NCI-H146 (cell line): ENCODE measurements around the gene RTL3.
A peak's percentile ranks its signal among the peaks of the same experiment; 100 is the strongest.
"Not testable (repeated sequence)": the region's sequence is repeated elsewhere in the genome, so short reads cannot be mapped to it uniquely, and the experiment has no call there.

Experiments
- DNase-seq: peaks from one replicate; lab custom pipeline; 2025; lab: John Stamatoyannopoulos, UW

The RTL3 gene, protein sequence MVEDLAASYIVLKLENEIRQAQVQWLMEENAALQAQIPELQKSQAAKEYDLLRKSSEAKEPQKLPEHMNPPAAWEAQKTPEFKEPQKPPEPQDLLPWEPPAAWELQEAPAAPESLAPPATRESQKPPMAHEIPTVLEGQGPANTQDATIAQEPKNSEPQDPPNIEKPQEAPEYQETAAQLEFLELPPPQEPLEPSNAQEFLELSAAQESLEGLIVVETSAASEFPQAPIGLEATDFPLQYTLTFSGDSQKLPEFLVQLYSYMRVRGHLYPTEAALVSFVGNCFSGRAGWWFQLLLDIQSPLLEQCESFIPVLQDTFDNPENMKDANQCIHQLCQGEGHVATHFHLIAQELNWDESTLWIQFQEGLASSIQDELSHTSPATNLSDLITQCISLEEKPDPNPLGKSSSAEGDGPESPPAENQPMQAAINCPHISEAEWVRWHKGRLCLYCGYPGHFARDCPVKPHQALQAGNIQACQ

DNA sequence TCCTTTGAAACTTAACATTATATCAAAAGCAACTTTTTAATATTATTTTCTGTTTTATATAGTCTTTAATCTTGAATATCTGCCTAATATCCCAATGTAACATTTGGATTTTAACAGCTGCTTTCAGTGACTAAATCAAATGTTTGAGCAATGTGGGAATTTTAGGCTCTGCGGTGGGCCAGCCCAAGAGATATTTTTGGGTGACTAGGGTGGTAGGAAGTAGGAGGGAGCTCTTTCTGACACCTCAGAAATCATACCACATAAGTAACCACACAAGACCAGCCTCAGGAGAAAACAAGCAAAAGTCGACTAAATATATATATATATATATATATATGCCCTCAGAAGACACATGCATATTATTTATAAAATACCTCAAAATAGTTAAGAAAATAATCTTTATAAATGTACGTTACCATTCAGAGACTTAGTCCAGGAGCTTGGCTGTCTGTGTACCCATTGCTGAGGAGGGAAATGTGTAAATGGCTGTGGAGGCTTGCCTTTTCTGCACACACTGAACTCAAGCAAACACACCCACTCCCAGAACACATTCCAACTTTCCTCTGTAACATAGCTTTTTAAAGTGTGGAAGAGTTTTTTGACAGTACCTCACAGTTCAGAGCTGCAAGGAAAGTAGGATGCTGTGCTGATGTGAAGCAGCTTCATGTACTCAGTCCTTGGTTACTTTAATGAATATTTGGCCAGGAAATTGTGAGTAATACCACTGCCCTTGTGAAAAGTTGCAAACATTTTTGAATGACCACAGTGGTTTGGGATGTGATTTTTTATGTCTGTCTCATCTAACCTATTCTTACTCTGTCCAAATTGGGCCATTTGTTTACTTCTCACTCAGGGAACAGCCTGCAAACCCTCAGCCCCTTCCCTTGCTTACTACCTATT is at the start of gene RTL3:
Gene RTL3 (minus strand): TSS at position 484 of the 900 bp plus-strand sequence. CDS start 908 bp downstream, outside the sequence.
- no peak for DNase-seq

DNA sequence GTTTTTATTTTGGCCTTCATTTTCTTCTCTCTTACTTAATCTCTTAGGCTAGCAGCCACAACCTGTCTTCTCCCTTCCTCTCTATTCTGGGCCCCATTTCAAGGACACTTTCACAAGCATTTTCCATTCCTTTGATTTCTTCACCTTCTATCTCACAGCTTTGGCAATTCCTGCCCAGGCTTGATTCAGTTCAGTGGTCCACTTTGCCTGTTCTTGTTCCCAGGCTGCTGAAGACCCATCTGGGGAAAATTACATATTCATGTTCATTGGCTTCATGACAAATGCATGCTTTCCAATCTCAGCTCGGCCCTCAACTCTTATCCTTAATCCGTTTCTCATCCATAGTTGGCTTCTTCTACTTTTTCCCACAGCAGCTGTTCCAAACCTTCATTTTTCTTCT is 49.7 kb upstream of the RTL3 start:
- no peak for DNase-seq

DNA sequence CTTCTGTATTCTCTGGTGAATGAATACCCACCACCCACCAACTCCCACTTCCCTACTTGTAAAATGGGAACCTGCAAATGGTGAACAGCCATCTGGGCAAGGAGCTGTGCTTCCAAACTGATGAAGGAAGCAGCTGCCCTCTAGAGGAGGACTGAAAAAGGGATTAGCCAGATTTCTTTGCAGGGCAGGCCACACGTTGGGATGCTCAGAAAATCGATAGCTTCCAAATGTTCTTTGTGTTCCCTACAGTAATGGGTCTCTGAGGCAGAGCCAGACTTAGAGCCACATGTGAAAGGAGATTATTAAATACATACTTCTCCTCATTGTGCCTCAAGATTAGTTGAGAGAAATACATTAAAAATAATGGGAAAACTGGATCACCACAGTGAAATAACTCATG is 49.1 kb upstream of the RTL3 start:
- DNase-seq, result peak; percentile 0

DNA sequence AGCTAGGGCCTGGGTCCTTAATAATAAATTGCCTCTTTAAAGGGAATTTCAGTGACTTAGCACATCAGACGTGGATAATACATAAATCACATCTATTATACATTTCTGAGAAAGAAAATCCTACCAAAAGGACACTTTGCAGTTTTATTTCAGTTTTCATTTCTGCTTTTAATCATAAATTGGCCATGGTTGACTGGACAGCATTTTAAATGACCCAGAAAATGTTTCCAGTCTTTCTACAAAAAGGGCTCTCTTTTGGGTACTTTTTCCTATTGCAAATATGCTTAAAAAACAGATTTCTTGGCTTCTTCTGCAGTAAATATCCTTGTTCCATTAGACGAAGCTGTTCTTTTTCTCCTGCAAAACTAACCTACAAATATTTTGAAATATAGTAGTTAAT is 46.9 kb upstream of the RTL3 start:
- DNase-seq, result no peak

DNA sequence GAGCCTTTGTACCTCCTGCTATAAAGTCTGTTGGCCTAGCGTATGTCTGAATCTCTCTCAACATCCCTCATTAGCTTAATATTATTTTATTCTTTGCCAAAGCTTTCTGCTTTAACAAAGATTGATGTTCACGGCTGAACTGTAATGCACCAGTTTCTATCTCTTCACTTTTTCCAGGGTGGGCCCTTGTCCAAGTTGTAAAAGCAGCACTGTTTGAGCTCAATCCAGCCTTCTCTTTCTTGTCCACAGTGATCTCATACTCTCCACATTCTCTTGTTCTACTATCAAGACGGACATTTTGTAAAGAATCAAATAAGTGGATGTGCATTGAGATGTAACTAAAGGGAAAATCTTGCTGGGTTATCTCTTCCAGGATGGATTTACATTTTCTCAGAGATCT is 34.4 kb upstream of the RTL3 start:
- no peak for DNase-seq

DNA sequence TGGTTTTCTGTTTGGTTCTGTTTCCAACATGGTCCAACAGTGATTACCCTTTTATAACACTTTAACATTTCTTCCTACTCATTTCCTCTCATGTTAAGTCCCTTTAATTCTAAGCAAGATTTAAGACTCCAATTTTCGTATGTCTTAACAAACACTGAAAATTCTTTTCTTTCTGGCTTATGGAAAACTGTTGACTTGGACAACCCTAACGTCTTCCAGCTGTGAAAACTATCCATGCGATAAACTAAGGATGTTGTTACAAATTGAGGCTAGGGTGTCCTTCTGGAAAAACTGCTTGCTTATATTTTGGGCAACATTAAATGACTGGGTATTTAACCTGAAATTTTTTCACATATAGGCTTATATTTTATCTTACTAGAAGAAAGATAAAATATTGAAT is 33.9 kb upstream of the RTL3 start:
- DNase-seq, result no peak

DNA sequence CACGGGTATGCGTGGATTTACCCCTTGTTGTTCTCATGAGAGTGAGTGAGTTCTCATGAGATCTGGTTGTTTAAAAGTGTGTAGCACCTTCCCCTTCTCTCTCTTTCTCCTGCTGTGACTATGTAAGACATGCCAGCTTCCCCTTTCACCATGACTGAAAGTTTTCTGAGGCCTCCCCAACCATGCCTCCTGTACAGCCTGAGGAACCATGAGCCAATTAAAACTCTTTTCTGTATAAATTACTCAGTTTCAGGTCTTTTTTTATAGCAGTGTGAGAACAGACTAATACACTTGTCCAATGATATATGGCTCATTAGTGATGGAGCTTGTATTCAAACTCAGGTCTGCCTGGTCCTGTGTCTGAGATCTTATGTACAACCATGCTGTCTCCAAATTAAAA is 28.5 kb upstream of the RTL3 start:
- no peak for DNase-seq

DNA sequence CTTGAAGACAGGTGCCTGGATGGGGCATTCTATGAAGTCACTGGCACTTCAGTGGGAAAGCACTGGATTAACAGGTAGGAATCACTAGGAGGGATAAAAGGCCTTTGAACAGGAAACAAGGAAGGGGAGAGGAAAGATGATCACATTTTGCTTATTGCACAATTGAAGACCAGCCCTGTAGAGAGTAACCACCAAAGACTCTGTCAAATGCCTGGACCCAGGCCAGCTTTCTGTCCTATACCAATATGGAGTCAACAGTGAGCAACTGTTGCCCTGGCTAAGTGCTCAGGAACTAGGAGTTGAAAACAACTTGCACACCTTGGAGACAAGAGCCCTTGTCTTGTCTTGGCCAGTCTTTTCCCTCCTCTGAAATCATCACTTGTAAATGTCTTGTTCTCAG is 14.1 kb upstream of the RTL3 start:
- DNase-seq, result no peak

DNA sequence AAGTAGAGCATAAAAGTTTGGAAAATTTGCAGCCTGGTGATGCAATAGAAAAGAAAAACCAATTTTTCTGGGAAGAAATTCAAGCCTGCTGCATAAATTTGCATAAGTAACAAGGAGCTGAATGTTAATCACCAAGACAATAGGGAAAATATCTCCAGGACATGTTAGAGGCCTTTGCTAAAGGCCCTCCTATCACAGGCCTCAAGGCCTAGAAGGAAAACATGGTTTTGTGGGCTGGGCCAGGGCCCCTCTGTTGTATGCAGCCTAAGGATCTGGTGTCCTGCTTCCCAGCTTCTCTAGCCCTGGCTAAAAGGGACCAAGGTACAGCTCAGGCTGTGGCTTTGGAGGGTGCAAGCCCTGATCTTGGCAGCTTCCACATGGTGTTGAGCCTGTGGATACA is 6.2 kb upstream of the RTL3 start:
- no peak for DNase-seq

DNA sequence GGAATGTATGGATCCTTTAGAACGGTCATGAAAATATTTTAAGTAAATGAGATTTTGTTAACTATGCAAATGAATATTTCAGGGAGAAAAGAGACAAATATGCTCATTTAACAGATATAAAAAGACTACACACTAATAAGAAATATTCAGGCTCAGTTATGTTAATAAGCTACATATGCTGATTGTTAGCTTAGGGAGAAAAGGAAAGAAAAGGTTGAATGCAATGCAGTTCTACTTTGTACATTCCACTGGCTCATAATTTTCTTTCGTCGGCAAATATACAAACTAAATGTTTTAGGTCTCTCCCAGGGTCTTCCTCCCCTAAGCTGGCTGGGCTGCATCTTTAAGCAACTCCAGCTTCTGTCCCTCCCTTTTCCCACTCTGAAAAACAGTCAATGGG is 2.7 kb upstream of the RTL3 start:
- no peak for DNase-seq

DNA sequence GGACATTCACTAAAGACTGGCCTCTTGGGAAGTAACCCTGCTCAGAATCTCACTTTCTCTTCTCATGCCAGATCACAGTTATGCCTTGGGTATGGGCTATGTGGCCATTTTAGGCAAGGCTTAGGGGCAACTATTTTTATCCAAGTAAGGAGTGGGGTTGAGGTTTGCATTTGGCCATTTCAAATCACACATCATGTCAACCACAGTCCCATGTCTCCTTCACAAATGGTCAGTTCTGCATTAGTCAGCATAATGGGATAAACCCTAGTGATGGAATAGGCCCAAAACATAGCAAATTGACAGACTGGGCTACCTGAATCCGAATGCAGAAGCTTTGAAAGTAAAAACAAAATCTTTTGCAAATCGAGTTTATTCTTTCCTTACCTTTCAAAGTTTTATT is 827 bp upstream of the RTL3 start:
- no peak for DNase-seq

DNA sequence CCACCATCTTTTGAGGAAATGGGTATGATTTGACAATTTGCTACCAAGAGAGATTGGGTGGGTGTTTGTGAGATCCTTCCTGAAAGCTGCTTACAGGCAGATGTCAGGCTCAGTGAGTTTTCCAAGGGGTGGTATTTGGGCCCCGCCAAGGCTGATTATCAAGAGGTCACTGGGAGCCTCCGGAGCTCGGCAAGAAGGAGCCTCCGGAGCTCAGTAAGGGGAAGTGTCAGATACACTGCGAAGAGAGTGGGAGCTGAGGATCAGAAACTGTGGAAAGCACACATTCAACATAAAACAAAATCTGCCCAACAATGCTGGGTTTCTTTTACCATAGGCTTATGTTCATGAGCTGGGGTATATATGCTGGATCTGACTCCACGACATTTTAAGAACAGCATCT is 714 bp downstream of the RTL3 start:
- no peak for DNase-seq

DNA sequence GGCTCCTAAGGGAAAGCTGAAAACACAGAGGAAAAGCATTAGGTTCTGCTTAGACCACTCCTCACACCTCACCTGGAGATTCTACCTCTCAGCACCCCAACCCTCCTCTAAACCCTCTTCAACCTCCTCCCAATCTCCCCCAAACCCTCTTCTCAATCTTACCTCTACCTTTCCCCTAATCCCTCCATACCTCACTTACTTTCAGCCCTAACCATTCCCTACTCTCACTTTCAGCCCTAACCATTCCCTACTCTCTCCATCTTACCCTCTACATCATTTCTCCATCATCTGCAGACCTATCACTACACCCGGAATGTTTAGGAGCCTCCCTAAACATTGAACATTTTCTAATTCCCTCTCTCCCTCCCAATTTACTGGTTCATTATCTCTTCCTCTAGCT is 3.5 kb downstream of the RTL3 start:
- no peak for DNase-seq

DNA sequence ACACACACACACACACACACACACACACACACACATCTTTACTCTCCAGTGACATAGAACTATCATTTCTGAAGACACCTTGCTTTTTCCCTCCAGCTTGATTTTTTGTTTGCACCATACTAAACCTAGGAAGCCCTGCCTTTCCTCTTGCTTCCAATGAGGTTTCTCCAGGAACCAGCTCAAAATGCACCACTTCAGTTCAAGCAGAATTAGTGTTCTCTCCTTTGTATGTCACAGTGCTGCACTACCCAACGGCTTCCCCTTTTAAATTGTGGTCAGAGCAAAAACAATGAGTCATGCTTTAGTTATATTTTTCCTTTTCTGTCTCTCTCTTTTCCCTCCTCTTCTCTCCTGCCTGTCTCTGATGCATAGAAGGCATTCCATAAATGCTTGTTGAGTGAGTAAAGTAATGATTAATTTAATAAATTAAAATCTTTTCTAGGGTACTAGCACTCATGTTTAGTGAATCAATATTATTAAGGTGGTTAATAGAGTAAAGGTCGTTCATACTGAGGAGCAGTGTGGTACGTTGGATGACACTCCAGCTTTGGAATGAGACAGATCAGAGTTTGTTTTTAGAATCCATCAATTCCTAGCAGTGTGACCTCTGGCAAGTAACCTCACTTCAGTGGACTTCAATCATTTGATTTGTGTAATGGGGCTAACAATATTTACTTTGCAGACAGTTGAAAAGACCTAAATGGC is 5.9 kb downstream of the RTL3 start:
- DNase-seq, result no peak

DNA sequence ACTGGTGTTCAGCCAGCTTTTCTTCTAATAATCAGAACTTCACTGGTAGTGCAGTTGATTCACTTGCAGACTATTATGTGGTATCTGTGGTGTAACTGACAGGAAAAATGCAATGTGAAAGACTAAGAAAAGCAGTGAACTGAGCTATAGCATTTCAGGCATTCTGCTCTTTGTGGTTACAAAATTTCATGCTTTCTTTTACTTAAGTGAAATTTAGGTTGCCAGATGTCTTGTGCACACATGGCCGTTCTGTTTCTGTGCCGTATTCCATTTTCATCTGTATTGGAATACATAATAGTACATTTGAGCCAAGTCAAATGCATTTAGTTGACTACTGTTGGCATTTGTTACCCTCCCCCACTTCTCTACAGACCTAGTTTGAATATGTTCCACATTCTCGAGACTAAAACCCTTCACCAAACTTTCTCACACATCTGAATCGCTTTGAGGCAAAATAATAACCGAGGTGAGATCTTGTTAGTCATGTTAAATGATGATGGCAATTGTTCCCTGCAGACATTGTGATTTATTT is 8.2 kb downstream of the RTL3 start:
- DNase-seq, result no peak

DNA sequence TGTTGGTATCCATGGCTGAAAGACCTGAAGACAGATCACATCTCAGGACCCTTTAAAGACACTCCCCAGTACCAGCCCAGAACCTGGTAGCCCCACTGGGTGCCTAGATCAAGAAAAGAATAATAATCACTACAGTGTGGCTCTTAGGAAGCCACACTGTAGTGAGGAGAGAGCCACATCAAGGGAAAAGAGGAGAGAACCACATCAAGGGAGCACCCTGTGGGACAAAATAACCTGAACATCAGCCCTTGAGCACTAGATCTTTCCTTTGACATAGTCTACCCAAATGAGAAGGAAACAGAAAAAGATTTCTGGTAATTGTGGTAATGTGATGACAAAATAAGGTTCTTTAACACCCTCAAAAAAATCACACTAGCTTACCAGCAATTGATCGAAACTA is 15.3 kb downstream of the RTL3 start:
- DNase-seq, result no peak

DNA sequence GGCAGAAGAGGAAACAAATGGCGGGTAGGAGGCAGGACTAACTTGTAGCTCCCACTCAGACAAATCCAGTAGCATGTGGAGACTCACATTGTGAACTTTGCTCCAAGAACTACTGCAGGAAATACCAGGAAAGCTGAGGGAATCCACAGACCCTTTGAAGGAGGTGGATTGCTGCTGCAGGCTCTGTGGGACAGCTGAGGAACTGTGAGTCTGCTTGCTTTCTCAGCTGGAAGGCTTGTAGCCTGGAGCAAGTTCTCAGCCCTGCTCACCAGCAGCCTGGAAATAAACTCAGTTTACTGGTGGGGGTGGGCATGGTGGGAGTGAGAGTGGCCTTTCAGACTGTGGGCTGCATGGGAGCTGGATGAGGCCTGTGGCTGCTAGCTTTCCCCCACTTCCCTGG is 16.0 kb downstream of the RTL3 start:
- DNase-seq, result no peak

DNA sequence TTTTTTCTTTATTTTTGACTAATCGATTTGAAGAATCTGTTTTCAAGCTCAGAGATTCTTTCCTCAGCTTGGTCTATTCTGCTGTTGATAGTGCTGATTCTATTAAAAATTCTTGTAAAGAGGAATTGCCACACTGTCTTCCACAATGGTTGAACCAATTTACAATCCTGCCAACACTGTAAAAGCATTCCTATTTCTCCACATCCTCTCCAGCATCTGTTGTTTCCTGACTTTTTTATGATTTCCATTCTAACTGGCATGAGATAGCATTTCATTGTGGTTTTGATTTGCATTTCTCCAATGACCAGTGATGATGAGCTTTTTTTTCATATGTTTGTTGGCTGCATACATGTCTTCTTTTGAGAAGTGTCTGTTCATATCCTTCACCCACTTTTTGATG is 23.0 kb downstream of the RTL3 start:
- DNase-seq, result not testable (repeated sequence)

DNA sequence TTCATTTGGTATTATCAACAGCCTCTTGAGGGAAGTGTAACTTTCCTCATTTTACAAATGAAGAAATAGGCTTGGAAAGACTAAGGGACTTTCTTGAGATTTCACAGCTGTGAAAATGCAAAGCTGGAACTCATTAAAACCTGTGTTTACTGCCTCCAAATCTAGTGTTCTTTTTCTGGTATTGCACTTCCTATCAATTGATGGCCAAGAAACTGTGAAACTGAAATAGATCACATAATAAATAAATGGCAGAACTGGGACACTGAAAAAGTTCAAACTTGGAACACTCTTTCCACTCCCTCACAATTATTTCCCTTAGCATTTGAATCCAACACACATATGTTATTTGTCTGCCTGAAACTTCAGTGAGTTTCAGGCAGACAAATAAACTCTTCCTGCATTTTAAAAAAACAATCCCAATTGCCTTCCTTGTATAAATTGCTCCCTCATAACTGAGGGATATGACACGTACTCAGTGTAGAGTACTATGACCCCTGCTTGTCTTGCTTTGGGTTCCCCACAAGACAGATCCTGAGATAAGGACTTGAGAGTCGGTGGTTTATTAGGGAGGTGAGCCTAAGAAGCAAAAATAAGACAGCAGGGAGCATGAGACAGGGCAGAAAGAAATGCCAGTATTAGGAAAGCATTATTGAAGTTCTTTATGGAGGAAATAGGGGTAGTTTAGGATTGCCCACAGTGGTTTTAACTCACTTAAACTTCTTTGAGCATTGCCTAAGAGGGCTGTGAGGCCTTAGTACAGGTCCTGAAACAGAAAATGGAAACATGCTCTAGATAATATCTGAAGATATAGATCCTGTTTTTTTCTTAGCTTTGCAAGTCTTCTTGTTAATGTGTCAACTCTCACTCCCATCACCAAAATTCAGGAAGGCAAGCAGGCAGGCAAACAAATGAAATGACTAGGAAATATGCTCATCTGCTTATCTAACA is 33.9 kb downstream of the RTL3 start:
- DNase-seq, result no peak

DNA sequence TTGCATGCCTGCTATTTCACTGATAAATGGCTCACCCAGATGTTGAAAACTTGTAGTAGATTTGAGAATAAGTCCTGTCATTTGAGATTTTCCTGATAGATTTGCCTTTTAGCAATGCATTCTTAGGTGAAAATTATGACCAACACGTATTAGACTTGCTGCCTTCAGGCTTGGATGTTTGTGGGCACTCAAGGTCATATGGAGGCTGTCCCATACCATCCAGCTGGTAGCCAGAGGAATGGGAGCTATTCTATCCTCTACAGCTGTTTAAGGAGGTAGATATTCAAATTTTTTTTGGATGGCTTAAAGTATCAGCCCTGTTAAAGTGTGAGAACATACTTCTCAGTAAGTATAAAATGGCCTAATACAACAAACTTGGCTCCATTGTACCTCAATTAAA is 34.7 kb downstream of the RTL3 start:
- no peak for DNase-seq

DNA sequence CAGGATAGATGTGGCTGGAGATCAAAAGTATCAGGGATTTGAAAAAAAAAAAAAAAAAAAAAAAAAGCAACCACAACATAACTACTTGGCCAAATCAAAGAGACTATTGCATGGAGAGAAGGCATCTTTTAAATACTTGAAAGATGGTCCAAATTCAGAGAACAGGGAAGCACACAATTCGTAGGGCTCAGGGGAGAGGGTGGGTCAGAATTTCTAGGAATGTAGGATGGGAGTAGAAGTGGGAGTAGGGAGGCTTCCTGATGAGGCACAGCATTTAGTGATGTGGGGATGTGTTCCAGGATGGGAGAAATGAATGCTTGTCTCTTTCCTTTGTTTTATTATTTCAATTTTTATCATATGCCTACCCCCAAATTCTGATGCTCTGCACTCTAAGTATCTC is 36.3 kb downstream of the RTL3 start:
- no peak for DNase-seq
